T-helper 17 cell (primary cell): ENCODE results near the gene PEPD. TPM values are rescaled to one million over a fixed set of nuclear protein-coding genes. Genes with fewer than 3 reads are reported as not detected.
A peak's percentile ranks its signal among the peaks of the same experiment; 100 is the strongest.

Experiments used
- ATAC-seq: fragments of 150-1000 bp; cut with Tn5 transposase; 2 replicates; pipeline ENCODE4 v1.10.0; 2021; ENCODE audit warnings: mild to moderate bottlenecking, moderate library complexity
- DNase-seq, 3 donors: peaks; one replicate each; pipeline versions ENCODE4 v3.0.0 to v3.0.0-alpha.2; 2020 to 2021
- H3K9me3 ChIP-seq: one replicate; pipeline ENCODE4 v1.7.0; 2013; ENCODE audit warnings: low read length, mild to moderate bottlenecking; ENCODE audit not compliant: control insufficient read depth, poor library complexity, severe bottlenecking
- H3K27ac Mint-ChIP-seq: one replicate; pipeline ENCODE4 v1.8.0; 2022; ENCODE audit warnings: mild to moderate bottlenecking, moderate library complexity, mixed read lengths
- H3K27me3 Mint-ChIP-seq: one replicate; pipeline ENCODE4 v1.8.0; 2022; ENCODE audit warnings: mixed read lengths
- H3K36me3 Mint-ChIP-seq: one replicate; pipeline ENCODE4 v1.8.0; 2022; ENCODE audit warnings: low read depth, mixed read lengths
- H3K4me1 Mint-ChIP-seq: one replicate; pipeline ENCODE4 v1.8.0; 2022; ENCODE audit warnings: mild to moderate bottlenecking, mixed read lengths
- H3K4me3 Mint-ChIP-seq: one replicate; pipeline ENCODE4 v1.8.0; 2022; ENCODE audit warnings: mild to moderate bottlenecking, moderate library complexity, mixed read lengths
- total RNA-seq, 4 donors: library from RNA in 2 of 4; stranded (reverse) in 2 of 4; gene quantifications; one replicate each; pipeline ENCODE4 v1.2.3 and lab custom pipeline; 2022 to 2026

The PEPD gene
- total RNA-seq, 2 donors from 2014 or later: 38.5 to 41.4 TPM

- no peaks in the 10 kb centered on the region for H3K36me3 Mint-ChIP-seq
- H3K27me3 Mint-ChIP-seq: no peaks in the 10 kb centered on the region
- no peaks in the 10 kb centered on the region for H3K9me3 ChIP-seq
- H3K4me1 Mint-ChIP-seq: peaks cover 10% of the 10 kb centered on the region
- ATAC-seq: no peak
- H3K4me3 Mint-ChIP-seq: no peak overlapping the region
- no peak overlapping the region for H3K27ac Mint-ChIP-seq
- no peak for DNase-seq
Measured at GRCh38 chr19:33413868-33414666, 107.5 kb downstream of the PEPD start.

- Mint-ChIP-seq H3K4me1 (peaks cover 10% of the 10 kb centered on the region), H3K36me3 (no peaks in the 10 kb centered on the region), H3K27ac (no peak overlapping the region), H3K4me3 (no peak overlapping the region), H3K27me3 (no peaks in the 10 kb centered on the region)
- no peaks in the 10 kb centered on the region for H3K9me3 ChIP-seq
- DNase-seq (no peak), ATAC-seq (no peak)
Measured at GRCh38 chr19:33413426-33413725, 108.2 kb downstream of the PEPD start.

GRCh38 chr19:33412601-33413425 lies 108.8 kb downstream of the PEPD start:
- Mint-ChIP-seq H3K27ac (peak overlapping the region; percentile 19), H3K4me1 (peaks cover 10% of the 10 kb centered on the region), H3K27me3 (no peaks in the 10 kb centered on the region), H3K4me3 (no peak overlapping the region), H3K36me3 (no peaks in the 10 kb centered on the region)
- ATAC-seq (no peak), DNase-seq (no peak)
- no peaks in the 10 kb centered on the region for H3K9me3 ChIP-seq

GRCh38 chr19:33411621-33412180 lies 109.9 kb downstream of the PEPD start:
- no peak for ATAC-seq
- no peaks in the 10 kb centered on the region for H3K36me3 Mint-ChIP-seq
- DNase-seq: no peak

GRCh38 chr19:33410915-33411401 lies 110.6 kb downstream of the PEPD start:
- Mint-ChIP-seq H3K4me1 (no peaks in the 10 kb centered on the region), H3K4me3 (no peak overlapping the region), H3K27ac (no peak overlapping the region), H3K27me3 (no peaks in the 10 kb centered on the region), H3K36me3 (no peaks in the 10 kb centered on the region)
- no peaks in the 10 kb centered on the region for H3K9me3 ChIP-seq
- DNase-seq (no peak), ATAC-seq (no peak)

More at GRCh38 chr19:33411621-33412180, 109.9 kb downstream of the PEPD start:
- H3K9me3 ChIP-seq: no peaks in the 10 kb centered on the region
- Mint-ChIP-seq H3K4me1 (peaks cover 4% of the 10 kb centered on the region), H3K27ac (no peak overlapping the region), H3K4me3 (no peak overlapping the region), H3K27me3 (no peaks in the 10 kb centered on the region)

GRCh38 chr19:33409906-33410685 lies 111.5 kb downstream of the PEPD start:
- no peaks in the 10 kb centered on the region for H3K36me3 Mint-ChIP-seq
- no peaks in the 10 kb centered on the region for H3K4me1 Mint-ChIP-seq
- no peak for ATAC-seq
- no peak for DNase-seq
- H3K9me3 ChIP-seq: no peaks in the 10 kb centered on the region
- H3K27me3 Mint-ChIP-seq: no peaks in the 10 kb centered on the region
- no peak overlapping the region for H3K27ac Mint-ChIP-seq
- H3K4me3 Mint-ChIP-seq: no peak overlapping the region

GRCh38 chr19:33408538-33409434 lies 112.8 kb downstream of the PEPD start:
- Mint-ChIP-seq H3K27me3 (no peaks in the 10 kb centered on the region), H3K4me3 (no peak overlapping the region), H3K4me1 (no peaks in the 10 kb centered on the region), H3K27ac (no peak overlapping the region), H3K36me3 (no peaks in the 10 kb centered on the region)
- H3K9me3 ChIP-seq: no peaks in the 10 kb centered on the region
- ATAC-seq (no peak), DNase-seq (no peak)

- Mint-ChIP-seq H3K4me1 (no peaks in the 10 kb centered on the region), H3K27ac (no peak overlapping the region), H3K4me3 (no peak overlapping the region), H3K27me3 (no peaks in the 10 kb centered on the region), H3K36me3 (no peaks in the 10 kb centered on the region)
- DNase-seq (no peak), ATAC-seq (no peak)
- H3K9me3 ChIP-seq: no peaks in the 10 kb centered on the region
Measured at GRCh38 chr19:33408116-33408515, 113.5 kb downstream of the PEPD start.

- no peaks in the 10 kb centered on the region for H3K36me3 Mint-ChIP-seq
- no peak overlapping the region for H3K27ac Mint-ChIP-seq
- no peaks in the 10 kb centered on the region for H3K27me3 Mint-ChIP-seq
- no peaks in the 10 kb centered on the region for H3K4me1 Mint-ChIP-seq
- no peaks in the 10 kb centered on the region for H3K9me3 ChIP-seq
- DNase-seq (no peak), ATAC-seq (no peak)
- H3K4me3 Mint-ChIP-seq: no peak overlapping the region
Measured at GRCh38 chr19:33407716-33408115, 113.9 kb downstream of the PEPD start.

- DNase-seq (no peak), ATAC-seq (peak; percentile 32)
- Mint-ChIP-seq H3K36me3 (no peaks in the 10 kb centered on the region), H3K27me3 (no peaks in the 10 kb centered on the region), H3K27ac (no peak overlapping the region), H3K4me3 (no peak overlapping the region), H3K4me1 (no peaks in the 10 kb centered on the region)
- no peaks in the 10 kb centered on the region for H3K9me3 ChIP-seq
Measured at GRCh38 chr19:33407140-33407551, 114.4 kb downstream of the PEPD start.

GRCh38 chr19:33406521-33407139 lies 115.0 kb downstream of the PEPD start:
- no peaks in the 10 kb centered on the region for H3K9me3 ChIP-seq
- Mint-ChIP-seq H3K27ac (no peak overlapping the region), H3K27me3 (no peaks in the 10 kb centered on the region), H3K36me3 (no peaks in the 10 kb centered on the region), H3K4me1 (no peaks in the 10 kb centered on the region), H3K4me3 (no peak overlapping the region)
- ATAC-seq (peak; percentile 81), DNase-seq (peak; percentile 53 to 71 (median 55))
